Endothelial cell of umbilical vein (primary cell): Measurements from ENCODE around the gene SLC35E3. TPM values are rescaled to one million over a fixed set of nuclear protein-coding genes. Genes with fewer than 3 reads are reported as not detected.

Experiments used
- BruUV-seq: library from RNA; stranded (reverse); fragments of 400-500 nt; replicated peaks from 2 replicates; lab custom pipeline; 2021; lab: Mats Ljungman, UMichigan
- CTCF ChIA-PET: fragments of 300-600, 350-600 bp; sonication (Branson Sonifier 250); formaldehyde crosslinking; loops from one replicate; lab custom pipeline; 2021; ENCODE audit warnings: antibody characterized with exemption, inconsistent platforms; lab: Charles Lee
- POLR2A ChIA-PET: fragments of 300-600, 350-600 bp; sonication (Branson Sonifier 250); formaldehyde crosslinking; loops from one replicate; lab custom pipeline; 2021; ENCODE audit warnings: antibody characterized with exemption, inconsistent platforms; lab: Charles Lee
- DNase-seq: peaks from one replicate; pipeline ENCODE4 v3.0.0-alpha.2; 2011; ENCODE audit warnings: low read depth, low spot score
- FAIRE-seq: peaks from 2 replicates; lab custom pipeline; 2011; peaks lifted over from hg19 to GRCh38; lab: Jason Lieb, UNC
- H2AFZ ChIP-seq: 2 replicates; pipeline ENCODE4 v1.6.0; 2012; ENCODE audit warnings: low read depth, low read length, control low read depth, inconsistent platforms
- H3K27ac ChIP-seq: 2 replicates; pipeline ENCODE4 v1.5.1; 2011; ENCODE audit warnings: low read depth, mild to moderate bottlenecking, control low read depth, low read length, moderate library complexity; ENCODE audit not compliant: insufficient read depth
- H3K27me3 ChIP-seq, 2 experiments: 2 replicates each; pipeline versions ENCODE4 v1.6.0 to v1.6.1; 2011; ENCODE audit warnings: low read length in 2 of 2, mixed read lengths in 1 of 2; ENCODE audit not compliant: control insufficient read depth in 2 of 2, insufficient read depth in 2 of 2
- H3K36me3 ChIP-seq, 2 experiments: 2 replicates in 1 of 2; 3 replicates in 1 of 2; pipeline ENCODE4 v1.5.1; 2011; ENCODE audit warnings: low read length in 2 of 2, mild to moderate bottlenecking in 1 of 2, moderate library complexity in 1 of 2; ENCODE audit not compliant: control insufficient read depth in 2 of 2, insufficient read depth in 2 of 2; ENCODE audit errors: extremely low read depth in 1 of 2
- H3K4me1 ChIP-seq: 3 replicates; pipeline ENCODE4 v1.5.1; 2011; ENCODE audit warnings: mild to moderate bottlenecking, low read length; ENCODE audit not compliant: control insufficient read depth, insufficient read depth; ENCODE audit errors: extremely low read depth
- H3K4me2 ChIP-seq: 2 replicates; pipeline ENCODE4 v1.6.1; 2011; ENCODE audit warnings: low read length, control low read depth, mixed read lengths; ENCODE audit not compliant: insufficient read depth
- H3K4me3 ChIP-seq, 3 experiments: fragments of 200-600 bp in 1 of 3; sonication (generic), shearing (Covaris generic) in 1 of 3; replicated peaks in 1 of 3; 2 replicates each; pipeline ENCODE4 v1.5.1; 2011 to 2016; ENCODE audit warnings: control low read depth in 3 of 3, low read length in 3 of 3, mild to moderate bottlenecking in 2 of 3, inconsistent platforms in 1 of 3, low read depth in 1 of 3, moderate library complexity in 1 of 3; ENCODE audit not compliant: insufficient read depth in 1 of 3
- H3K79me2 ChIP-seq: 2 replicates; pipeline ENCODE4 v1.6.0; 2012; ENCODE audit warnings: low read length, inconsistent platforms; ENCODE audit not compliant: control insufficient read depth, insufficient read depth
- H3K9ac ChIP-seq: replicated peaks from 2 replicates; pipeline ENCODE3; 2011; ENCODE audit warnings: low read length, control low read depth; ENCODE audit not compliant: insufficient read depth; ENCODE audit errors: extremely low read depth
- H3K9me1 ChIP-seq: replicated peaks from 3 replicates; pipeline ENCODE4 v1.6.0; 2011; ENCODE audit warnings: mild to moderate bottlenecking, low read length; ENCODE audit not compliant: control insufficient read depth, insufficient read depth; ENCODE audit errors: extremely low read depth
- H3K9me3 ChIP-seq: replicated peaks from 2 replicates; pipeline ENCODE4 v1.5.1; 2012; ENCODE audit warnings: low read length, inconsistent platforms; ENCODE audit not compliant: control insufficient read depth, insufficient read depth
- H4K20me1 ChIP-seq: replicated peaks from 2 replicates; pipeline ENCODE3; 2011; ENCODE audit warnings: mild to moderate bottlenecking, low read length; ENCODE audit not compliant: control insufficient read depth, insufficient read depth; ENCODE audit errors: extremely low read depth
- EZH2 ChIP-seq: IDR thresholded peaks from 2 replicates; pipeline ENCODE4 v1.6.1; 2012; ENCODE audit warnings: borderline replicate concordance, low read depth, mild to moderate bottlenecking, moderate library complexity, low read length, inconsistent platforms; ENCODE audit not compliant: severe bottlenecking
- GATA2 ChIP-seq: IDR thresholded peaks from 2 replicates; pipeline ENCODE4 v1.7.0; 2011; ENCODE audit warnings: low read depth, mild to moderate bottlenecking, moderate library complexity, mixed read lengths, low read length; ENCODE audit not compliant: insufficient read length, insufficient read depth
- JUN ChIP-seq: IDR thresholded peaks from 2 replicates; pipeline ENCODE4 v1.6.1; 2011; ENCODE audit warnings: borderline replicate concordance, low read depth; ENCODE audit not compliant: insufficient read length, insufficient read depth
- MAX ChIP-seq: IDR thresholded peaks from 2 replicates; pipeline ENCODE4 v1.6.1; 2011; ENCODE audit not compliant: insufficient read depth, insufficient read length
- MYC ChIP-seq: IDR thresholded peaks from one replicate; pipeline ENCODE4 v1.6.1; 2011; ENCODE audit warnings: mild to moderate bottlenecking, low read depth, low read length
- POLR2A ChIP-seq: IDR thresholded peaks from 2 replicates; pipeline ENCODE4 v1.6.1; 2012; ENCODE audit warnings: low read depth, mild to moderate bottlenecking, control low read depth, low read length
- dilution Hi-C: fragments of 300-500 bp; cut with MboI; formaldehyde crosslinking; loops from one replicate; pipeline ENCODE4 v1.15.0; 2019; ENCODE audit warnings: low sequenced_read_pairs; ENCODE audit not compliant: extremely low pct_ligation_motif_present
- intact Hi-C: fragments of 100-400 bp; cut with micrococcal nuclease; formaldehyde crosslinking; loops from one replicate; pipeline ENCODE4 v1.10.0; 2022
- polyA plus RNA-seq, 4 experiments: library from polyadenylated mRNA; depleted of rRNA in 3 of 4; stranded (reverse) in 3 of 4; unstranded in 1 of 4; fragments of >200 nt; gene quantifications; 2 replicates each; pipeline versions ENCODE4 v1.2.1 to v1.2.3, GENCODE V29; 2011 to 2012; ENCODE audit warnings: missing spikeins in 1 of 4
- total RNA-seq: library from RNA; stranded (reverse); gene quantifications from 2 replicates; pipeline ENCODE4 v1.2.3, GENCODE V29; 2021

Gene SLC35E3
- total and polyA plus RNA-seq, 2 donors (not counting 3 experiments of a cell fraction or from before 2014, with no cell fraction given): 8.1 to 13.8 TPM

DNA sequence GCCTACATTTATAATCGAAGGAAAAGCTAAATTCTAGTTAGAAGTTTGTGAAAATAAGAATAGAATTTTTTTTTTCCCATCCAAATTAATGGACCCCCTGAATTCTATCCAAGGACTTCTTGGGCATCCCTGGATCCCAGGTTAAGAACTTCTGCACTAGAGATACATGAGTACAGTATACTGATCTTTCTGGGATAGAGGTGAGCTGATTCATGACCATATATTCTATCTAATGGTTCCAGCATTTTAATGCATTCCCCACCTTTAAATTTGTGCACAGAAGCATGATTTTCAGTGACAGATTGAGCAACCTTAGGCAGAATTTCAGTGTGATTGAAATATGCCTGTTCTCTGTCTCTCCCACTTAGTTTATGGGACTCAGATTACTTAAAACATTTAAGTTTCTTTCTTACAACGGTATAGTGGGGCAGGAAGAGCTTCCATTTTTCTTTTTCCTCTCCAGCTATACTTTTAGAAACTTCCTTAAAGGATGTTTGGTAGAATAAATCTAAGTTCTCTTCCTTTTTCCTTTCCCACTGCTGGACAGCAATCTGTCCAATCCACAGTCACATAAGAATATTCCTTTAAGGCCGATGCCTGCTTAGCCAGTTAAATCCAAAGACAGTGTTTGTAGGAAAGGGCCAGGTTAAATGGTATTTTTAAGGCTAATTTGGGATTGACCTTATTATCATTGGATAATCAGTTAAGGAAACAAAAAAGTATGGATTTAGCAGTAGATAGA lies 68.7 kb downstream of the SLC35E3 start:
- Histone ChIP-seq H3K79me2 (peaks cover 88% of the 10 kb centered on the region), H3K9me3 (no peaks in the 10 kb centered on the region), H3K9ac (no peak overlapping the region), H2AFZ (no peak overlapping the region), H4K20me1 (peaks cover 30% of the 10 kb centered on the region), H3K4me2 (peak overlapping the region; percentile 66), H3K4me1 (peaks cover 5% of the 10 kb centered on the region), H3K27ac (no peak overlapping the region), H3K36me3 (peaks cover 5 to 34% of the 10 kb centered on the region in 2 experiments), H3K9me1 (no peaks in the 10 kb centered on the region), H3K4me3 (peak overlapping the region in 1 of 3 experiments; percentile 84), H3K27me3 (no peaks in the 10 kb centered on the region)
- no peak for TF ChIP-seq EZH2
- TF ChIP-seq MAX: no peak
- TF ChIP-seq MYC: no peak
- no peak for TF ChIP-seq POLR2A
- TF ChIP-seq JUN: no peak
- TF ChIP-seq GATA2: no peak
- intact Hi-C loops (no loop called here), dilution Hi-C loops (no loop called here)
- FAIRE-seq (no peak), DNase-seq (no peak)
- ChIA-PET CTCF (interaction anchor here (1.3 kb wide), 1 partner anchor 27 kb away, joined by 4 read pairs; no protein-coding TSS in a partner anchor), POLR2A (interaction anchor here (0.5 kb wide), 1 partner anchor 78 kb away, joined by 5 read pairs; no protein-coding TSS in a partner anchor)
- no TSS peak for BruUV-seq
